NCI-H748 (cell line): ENCODE measurements around the gene UBAC2.

Source experiments
- DNase-seq: peaks from one replicate; lab custom pipeline; 2025; ENCODE audit not compliant: unreplicated experiment; lab: John Stamatoyannopoulos, UW

The UBAC2 gene

DNA sequence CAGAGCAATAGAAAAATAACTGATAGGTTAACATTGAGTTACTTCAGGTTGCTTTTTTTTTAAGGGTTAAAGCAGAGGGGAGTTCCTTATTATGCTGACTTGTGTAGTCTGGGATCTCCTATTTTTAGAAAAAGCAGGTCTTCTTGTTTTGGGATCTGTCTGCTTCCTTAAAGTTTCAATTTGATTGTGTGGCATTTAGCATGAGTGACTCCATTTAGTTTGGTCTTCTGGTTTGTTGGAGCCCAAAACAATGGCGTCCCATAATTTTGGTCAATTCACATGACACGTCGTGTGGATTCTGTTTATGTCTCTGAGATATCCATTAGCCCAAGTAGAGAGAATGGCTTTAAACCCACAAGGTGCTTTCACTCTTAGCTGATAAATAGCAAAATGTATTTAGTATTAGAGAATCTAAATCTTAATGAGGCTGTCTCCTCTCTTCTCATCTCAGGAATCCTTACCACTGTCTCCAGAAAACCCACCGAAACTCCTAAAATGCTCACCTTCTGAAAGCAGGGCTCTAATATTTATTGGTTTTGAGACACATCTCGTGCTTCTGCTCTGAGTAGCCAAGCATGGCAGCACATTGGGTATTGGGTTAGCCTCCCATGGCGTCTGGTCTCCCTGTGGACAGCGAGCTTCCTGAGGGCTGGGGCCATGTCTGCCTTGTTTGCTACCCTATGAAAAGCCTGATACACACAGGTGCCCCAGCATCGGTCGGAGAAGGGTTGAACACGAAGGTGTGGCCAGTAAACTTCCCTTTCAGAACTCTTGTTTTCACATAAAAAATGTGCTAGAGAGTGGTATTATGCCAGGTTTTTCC is 173.7 kb downstream of the UBAC2 start:
- no peak for DNase-seq

DNA sequence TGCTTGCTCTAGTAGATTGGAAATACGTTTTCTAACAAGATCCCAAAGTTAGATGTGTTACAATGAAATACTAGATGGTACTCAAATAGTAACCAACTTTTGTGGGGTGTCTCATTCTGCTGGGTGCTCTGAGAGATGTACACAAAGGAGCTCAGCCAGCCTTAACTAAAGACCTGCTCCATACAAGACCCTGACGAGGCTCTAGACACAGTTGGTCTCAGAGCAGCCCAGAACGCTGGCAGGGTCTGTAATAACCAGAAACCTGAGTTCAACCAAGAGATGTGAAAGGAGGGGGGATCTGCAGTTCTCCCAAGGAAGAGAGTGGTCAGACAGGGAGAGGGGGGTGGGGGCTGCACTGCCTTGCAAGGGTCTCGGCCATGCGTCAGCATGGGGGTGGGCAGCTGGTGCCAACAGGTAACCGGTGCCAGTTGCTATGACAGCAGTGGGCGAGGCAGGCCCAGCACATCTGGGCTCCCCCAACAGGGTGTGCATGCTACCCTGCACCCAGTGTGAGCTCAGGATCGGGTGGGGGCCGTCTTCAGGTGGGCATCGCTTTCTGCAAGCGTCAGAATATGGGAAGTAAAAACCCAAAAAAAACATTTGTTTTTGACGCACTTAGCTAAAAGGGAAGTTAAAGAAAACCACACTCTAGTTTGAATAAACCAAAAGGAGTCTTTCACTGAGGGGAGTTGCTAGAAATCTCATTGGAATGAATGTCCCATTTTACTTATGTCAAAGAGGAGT is 174.5 kb downstream of the UBAC2 start:
- DNase-seq = no peak

DNA sequence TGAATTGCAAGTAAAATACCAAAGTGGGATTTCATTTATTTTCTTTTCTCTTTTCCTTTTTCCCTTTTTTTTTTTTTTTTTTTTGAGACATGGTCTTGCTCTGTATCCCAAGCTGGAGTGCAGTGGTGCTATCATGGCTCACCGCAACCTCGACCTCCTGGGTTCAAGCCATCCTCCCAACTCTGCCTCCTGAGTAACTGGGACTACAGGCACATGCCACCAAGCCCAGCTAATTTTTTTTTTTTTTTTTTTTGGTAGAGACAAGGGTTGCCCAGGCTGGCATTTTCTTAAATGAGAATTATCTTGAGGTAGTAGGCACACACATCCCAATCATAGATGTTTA is 175.1 kb downstream of the UBAC2 start:
- DNase-seq = no peak

DNA sequence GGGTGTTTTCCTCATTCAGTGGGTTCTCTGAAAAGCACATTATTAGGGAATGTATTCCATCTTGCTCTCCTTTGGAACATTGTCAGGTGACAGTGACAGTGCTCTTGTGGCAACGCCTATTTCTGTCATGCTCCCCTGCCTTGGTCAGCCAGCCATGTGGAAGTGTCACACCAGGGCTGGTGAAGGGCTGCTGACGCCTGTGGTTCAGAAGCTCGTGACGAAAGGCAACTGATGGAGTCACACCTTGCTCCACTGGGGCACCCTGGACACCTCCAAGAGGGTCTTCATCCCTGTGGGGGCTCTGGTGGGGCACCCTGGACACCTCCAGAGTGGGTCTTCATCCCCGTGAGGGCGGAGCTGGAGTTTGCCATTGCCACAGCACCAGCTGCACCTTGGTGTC is 175.5 kb downstream of the UBAC2 start:
- no peak for DNase-seq

DNA sequence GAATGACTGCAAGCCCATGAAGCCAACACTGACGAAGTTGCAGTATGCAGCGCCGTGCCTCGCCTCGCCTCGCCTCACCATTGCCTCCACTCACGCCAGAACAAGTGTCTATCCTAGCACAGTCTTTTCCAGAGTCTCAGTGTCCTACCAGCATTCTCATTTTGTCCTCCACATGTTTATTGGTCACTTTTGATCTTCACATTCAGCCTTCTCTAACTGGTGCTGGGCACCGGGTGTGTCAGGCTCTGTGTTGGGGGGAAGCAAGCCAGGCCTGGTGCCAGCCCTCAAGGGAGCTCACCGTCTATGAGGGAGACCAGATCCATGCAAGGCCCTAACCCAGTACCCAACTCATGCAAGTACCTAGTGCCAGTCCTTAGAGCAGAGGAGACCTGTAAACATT is 176.3 kb downstream of the UBAC2 start:
- no peak for DNase-seq

DNA sequence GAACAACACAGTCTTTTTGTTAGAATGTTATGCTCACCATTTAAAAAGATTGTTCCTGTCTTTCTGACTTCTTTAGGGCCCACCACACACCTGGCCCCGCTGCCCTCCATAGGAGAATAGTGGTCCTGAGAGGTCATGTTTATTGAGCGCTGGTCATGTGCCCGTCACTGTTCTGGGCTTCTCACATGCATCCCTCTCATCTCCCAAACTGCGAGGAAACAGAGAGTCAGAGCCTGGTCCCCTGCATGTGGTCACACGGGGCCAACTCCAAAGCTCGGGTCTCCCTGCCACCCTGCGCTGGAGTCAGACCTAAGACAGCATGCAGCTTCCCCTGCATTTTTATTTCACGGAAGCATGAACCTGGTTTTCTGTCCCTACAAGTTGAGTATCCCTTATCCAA is 177.0 kb downstream of the UBAC2 start:
- DNase-seq = no peak

DNA sequence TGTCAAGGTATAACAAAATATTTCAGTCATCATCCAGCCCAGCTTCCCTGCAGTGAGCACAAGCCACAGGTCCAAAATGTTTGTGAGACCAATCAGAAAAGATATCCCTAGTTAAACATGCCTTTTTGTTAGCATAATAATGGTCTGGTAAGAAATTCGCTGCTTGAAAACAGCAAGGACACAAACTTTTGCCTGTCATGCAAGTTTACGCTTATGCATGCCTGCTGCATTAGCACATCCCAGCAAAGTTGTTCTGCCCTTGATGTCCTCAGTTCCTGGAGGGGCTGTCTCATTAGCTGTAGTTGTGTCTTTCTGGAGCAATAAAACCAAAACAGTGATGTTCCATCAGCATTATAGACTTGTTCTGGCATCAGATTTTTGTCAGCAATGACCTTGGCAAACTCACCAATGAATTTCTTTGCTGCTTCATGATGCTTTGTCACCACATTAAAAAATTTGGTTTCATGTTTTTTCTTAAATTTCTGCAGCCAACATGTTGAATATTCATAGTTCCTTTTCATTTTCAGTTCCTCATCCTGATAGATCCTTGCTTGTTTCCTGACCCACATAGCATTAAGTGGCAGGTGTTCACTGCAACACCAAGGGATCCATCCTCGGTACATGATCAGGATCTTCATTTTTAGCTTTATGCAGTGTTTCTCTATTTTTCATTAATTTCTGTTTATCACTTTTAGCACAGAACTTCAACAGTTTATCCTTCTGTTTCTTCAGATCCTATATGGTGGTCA is 178.5 kb downstream of the UBAC2 start:
- no peak for DNase-seq

DNA sequence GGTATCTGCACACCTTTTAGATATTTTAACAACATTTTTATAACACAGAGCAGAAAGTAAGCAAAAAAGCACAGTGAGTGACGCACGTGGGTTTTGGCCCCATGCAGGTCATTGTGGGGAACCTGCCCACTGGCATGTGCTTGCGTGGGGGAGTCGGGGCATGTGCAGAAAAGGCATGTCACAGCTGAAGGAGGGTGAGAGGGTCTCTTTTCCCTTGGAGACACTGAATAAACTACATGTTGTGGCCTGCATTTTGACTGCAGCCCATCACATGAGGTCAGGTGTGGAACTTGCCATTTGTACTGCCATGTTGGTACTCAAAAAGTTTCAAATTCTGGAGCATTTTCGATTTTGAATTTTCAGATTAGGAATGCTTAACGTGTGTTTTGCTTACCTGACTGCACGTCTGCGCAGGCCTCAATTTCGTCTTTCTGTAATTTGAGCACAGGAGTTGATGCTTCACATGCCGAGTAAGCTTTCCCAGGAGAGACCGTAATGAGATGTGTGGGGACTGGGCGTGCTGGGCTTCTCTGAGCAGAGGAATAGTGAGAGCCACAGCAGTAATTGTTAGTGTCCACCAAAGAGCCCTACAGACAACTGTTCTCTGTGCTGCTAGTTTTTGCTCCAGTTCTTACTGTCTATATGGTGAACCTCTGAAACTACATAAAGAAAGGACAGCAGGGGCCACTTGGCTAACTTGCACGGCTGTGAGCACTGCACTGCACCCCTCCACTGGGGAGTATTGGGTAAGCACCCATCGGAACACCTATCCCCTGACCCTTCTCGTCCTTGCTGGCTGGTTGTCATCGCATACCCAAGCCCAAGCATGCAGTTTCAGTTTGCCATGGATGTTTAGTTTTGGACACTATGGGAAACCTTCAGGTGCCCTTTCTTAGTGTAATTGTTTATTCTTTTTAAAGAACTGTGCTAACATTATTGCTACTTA is 179.5 kb downstream of the UBAC2 start:
- DNase-seq = no peak

DNA sequence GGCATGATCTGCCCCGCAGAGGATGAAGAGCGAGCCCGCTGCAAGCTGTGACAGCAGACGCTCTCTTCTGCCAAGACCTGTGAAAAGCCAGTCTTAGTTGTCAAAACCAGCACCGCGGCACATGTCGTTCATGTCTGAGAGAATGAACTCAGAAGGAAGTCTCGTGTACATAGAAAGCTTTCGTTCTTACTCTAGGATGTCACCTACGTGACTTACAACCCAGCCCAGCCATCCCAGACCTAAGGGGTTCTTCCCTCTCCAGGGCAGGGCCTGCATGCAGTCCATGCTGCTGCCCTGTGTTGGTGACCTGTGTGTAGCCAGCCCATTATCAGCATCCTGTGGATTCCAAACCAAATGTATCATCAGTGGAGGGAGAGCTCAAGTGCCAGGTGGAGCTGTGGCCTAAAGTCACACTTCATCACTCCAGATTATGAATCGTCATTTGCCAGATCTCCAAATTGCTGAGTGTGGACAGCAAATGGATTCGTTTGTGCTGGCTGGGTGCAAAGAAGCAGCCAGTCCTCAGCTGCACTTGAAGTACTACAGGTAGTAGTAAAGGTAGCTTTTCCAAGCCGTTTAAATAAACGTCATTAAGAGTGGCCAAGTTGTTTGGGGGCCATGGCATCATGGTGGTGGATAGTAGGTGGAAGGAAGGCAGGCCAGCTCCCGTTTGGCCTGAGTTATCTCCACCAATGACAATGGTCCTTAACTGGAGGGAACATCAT is 180.4 kb downstream of the UBAC2 start:
- DNase-seq = no peak

DNA sequence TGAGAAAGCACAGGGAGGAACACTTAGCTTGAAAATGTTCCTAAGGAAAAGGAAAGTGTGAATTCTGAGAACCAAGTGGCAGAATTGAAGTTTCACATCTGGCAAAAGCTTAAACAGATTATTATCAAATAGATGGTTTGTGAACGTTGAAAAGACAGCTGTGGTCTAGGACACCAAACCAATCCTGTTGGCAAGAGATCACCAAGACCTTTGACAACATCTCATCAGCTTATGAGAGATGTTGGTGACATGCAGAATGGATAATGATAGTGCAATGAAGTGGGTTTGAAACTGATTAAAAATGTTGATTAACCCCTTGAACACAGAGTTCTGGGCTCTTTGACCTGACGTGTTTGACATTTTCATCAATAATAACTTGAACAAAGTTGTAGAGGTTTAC is 181.1 kb downstream of the UBAC2 start:
- DNase-seq = no peak

DNA sequence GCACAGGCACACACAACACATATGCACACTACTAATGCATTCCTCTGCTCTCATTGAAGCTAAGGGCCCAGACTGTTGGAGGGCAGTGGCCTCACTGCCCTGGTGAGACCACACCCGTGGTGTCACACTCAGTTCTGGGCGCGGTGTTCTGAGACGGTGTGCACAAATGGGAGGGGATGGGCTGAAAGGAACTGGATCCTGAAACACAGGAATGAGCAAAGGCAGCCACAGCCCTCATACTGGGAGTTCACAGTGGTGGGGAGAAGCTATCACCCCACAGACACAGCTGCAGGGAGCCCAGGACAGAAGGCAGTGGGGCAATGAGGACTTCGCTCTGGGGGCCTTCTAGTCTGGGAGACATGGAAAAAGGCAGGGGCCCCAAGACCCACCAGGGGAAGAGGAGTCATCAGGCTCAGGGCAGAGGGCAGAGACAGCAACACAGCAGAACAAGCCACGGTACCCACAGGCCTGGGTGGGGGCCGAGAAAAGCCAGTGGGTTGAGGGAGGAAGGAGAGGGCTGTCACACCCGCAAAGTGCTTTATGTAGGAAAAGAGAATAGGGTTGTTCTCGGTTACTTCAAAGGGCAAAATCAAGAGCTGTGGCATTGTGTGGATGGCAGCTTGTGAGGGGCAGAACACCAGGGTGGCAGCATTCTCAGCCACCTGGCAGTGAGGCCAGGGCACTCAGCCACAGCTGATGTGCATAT is 181.9 kb downstream of the UBAC2 start:
- DNase-seq = no peak

DNA sequence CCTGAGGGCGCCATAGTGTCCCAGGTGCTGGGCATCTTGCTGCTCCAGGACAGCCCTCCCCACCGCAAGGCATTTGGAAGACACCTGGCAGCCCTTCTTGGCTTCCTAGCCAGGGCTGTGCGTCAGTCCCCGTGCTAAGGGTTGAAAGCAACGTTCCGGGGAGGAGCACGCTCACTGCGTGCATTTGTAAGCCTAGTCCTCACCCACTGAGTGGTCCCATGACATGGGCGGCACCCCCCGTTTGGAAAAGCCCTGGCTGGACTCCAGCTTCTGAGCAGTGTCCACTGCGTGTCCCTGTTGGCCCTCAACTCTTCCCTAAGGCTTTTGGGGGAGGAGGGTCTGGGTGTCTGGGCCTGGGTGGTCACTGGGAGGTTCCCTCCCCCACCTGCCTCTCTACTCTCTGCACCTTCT is 182.9 kb downstream of the UBAC2 start:
- DNase-seq = no peak

DNA sequence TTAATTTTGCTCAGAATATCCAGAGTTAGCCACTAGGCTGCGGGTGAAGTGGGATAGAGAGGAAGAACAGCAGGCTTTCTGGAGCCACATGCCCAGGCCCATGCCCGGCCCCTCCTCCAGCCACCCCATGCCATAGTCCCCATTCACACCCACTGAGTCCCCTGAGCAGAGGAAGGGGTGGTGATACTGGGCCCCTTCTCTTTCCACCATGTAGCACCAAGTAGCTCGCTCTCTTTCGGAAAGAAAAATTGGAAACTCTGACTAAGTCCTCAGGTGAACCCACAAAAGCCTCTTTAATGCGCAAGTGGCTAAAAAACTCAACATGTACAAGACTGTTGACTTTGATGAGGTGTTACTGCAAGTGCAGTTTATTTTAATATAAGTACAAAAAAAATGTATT is 183.3 kb downstream of the UBAC2 start:
- DNase-seq = no peak

DNA sequence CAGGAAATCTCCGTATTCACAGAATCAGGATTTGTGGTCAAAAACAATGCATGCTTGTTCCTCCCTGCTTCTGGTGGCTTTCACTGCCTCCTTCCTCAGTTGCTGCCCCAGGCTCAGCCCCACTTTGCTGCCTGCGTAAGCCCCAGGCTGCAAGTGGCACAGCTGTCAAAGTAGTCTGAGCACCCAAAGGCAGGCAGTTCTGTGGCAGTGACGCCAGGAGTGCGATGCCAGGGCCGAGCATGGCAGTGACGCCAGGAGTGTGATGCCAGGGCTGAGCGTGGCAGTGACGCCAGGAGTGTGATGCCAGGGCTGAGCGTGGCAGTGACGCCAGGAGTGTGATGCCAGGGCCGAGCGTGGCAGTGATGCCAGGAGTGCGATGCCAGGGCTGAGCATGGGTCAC is 183.8 kb downstream of the UBAC2 start:
- no peak for DNase-seq

DNA sequence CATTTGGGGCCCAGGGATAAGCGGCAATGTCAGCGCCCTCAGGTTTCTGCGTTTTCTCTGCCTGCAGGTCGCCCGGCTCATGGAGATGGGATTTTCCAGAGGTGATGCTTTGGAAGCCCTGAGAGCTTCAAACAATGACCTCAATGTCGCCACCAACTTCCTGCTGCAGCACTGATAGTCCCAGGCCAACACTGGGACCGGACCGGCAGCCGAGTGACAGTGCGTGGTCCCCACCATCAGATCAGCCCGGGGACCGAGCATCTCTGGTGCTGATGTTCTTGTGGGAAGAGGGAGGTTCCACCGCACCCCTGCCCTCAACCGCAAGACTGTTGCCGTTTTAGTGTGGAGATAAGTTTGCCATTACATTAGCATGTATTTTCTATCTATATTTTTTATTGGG is 184.5 kb downstream of the UBAC2 start:
- DNase-seq = no peak

DNA sequence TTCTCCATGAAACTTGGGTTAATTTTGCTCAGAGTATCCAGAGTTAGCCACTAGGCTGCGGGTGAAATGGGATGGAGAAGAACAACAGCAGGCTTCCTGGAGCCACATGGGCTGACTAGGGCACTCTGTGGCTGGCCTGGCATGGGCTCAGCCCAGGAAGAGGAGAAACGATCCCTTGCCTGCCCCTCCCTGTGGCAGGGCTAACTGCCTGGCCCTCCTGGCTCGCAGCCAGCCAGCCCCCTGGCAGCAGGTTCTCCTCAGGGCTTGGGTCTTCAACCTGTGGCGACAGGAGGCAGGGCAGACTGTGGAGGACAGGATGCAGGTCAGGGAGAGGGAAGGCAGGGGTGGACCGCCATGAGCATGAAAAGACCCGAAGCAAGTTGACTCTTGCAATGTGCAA is 185.3 kb downstream of the UBAC2 start:
- DNase-seq = no peak

DNA sequence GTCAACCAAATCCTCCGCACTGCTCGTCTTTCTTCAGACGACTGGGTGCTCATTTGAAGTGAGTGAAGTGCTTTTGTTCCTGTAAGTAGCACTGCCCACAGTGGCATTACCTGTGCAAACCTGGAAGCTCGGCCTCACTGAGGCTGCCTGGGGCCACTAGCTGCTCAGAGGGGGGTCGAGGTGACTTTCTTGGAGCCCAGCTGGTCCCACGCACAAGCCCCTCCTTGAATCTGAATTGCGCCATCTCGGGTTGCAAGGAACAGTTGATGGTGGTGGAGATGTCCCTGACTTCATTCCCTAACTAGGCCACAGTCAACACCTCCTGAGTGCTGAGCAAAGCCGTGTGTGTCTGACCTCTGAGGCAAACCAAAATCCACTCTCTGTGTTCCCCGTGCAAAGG is 185.8 kb downstream of the UBAC2 start:
- no peak for DNase-seq

DNA sequence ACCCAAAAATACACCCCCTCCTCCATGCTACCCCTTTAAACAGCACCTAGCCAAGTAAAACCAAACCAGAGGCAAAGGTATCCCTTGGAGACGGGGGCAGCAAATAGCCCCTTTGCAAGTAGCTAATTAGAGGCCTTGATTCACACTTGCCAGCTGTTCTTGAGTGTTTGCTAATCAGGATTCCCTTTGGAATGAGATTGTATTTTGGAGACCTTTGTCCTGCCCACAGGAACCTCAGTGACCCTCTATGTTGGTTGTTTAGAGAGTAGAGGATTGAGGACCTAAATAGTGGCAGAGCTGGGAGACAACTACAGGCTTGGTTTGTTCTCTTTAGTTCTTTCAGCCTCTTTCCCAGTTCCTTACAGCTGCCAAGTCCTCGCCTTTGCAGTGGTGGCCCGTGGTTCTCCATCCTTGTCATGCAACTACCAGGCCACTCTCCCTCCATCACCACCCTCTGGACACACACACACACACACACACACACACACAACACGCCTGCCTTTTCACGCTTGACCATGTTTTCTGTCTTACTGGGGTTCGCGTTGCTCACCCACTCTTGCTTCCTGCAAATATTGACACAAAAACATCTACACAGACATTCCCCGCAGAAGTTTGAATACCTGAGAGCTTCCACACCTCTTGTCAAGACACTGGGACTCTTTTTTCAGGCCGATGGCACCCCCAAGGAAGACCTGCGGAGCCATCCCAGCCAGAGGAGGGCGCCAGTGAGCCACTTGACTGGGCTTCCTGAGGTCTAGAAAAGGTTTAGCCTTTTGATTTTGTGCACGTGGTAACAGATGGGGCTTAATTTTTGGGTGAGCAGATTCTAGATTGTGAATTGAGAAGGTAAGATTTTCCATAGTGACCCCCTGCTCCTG is 186.5 kb downstream of the UBAC2 start:
- peak; percentile 13 for DNase-seq
